H1 (cell line): ENCODE results near the gene TTBK1. TPM values are rescaled to one million over a fixed set of nuclear protein-coding genes. Genes with fewer than 3 reads are reported as not detected.

Experiments
- JUN ChIP-seq: IDR thresholded peaks from 2 replicates; pipeline ENCODE4 v1.6.1; 2011; ENCODE audit warnings: low read depth, mild to moderate bottlenecking, improper control_type of control experiment, low read length
- SIRT6 ChIP-seq: IDR thresholded peaks from one replicate; pipeline ENCODE4 v1.7.1; 2012; ENCODE audit warnings: low read length, inconsistent platforms
- TBP ChIP-seq: IDR thresholded peaks from 2 replicates; pipeline ENCODE4 v1.6.1; 2011; ENCODE audit warnings: low read depth, low read length, improper control_type of control experiment
- polyA plus RNA-seq, 7 experiments: library from polyadenylated mRNA; depleted of rRNA in 3 of 7; stranded (reverse) in 5 of 7; unstranded in 2 of 7; fragments of >200 nt in 5 of 7; fragments of 200-250 nt in 2 of 7; gene quantifications; 1 replicate in 5 of 7; 2 replicates in 1 of 7; 4 replicates in 1 of 7; pipeline versions ENCODE4 v1.2.1 to v1.2.3, GENCODE V29; 2011 to 2013; ENCODE audit warnings: missing spikeins in 2 of 7, mixed read lengths in 2 of 7
- total RNA-seq: library from RNA; stranded (reverse); fragmentation: NEBNext Ultra II Directional; extraction: Animal tissue kit (Norgen Biotek cat#: 25700); gene quantifications from 2 replicates; pipeline ENCODE4 v1.2.1, GENCODE V29; 2021

TTBK1 gene
- total and polyA plus RNA-seq, 2 of the 8 experiments (the other 6 are each of a cell fraction or from before 2014, with no cell fraction given): 0.53 to 1.6 TPM

DNA sequence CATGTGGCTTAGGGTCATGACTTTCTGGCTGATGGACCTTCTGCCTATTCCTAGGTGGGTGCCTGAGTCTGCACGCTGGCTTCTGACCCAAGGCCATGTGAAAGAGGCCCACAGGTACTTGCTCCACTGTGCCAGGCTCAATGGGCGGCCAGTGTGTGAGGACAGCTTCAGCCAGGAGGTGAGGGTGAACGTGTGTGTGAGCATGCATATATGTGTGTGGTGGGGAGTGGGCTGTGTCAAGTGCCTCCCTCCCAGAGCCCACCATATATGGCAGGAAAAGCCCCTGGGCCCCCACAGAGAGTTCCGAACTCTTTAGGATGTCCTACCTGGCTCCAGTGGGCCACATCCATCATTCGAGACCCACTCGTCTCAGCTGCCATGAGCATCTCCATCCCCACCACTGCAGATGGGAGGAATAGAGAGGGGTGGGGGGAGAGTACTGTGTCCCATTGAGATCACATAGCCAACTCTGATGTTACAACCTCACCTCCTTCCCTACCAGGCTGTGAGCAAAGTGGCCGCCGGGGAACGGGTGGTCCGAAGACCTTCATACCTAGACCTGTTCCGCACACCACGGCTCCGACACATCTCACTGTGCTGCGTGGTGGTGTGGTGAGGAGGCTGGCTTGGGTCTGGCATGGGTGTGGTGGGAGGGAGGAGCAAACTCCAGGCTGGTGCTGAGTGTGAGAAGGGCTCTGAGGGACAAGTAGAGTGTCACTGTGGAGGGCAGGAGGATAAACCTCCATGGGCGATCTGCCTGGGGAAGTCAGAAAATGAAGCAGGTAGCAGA, 58.0 kb downstream of the TTBK1 start (continued):
- TF ChIP-seq JUN (no peak), SIRT6 (no peak), TBP (no peak)
